NCI-H524 treated with DMSO at 0.1 percent for 48 hours (cell line): ENCODE data around the gene SLC22A3.
"Not testable (repeated sequence)": the region's sequence is repeated elsewhere in the genome, so short reads cannot be mapped to it uniquely, and the experiment has no call there.

Experiments
- DNase-seq: peaks from one replicate; lab custom pipeline; 2025; lab: John Stamatoyannopoulos, UW

SLC22A3 gene

DNA sequence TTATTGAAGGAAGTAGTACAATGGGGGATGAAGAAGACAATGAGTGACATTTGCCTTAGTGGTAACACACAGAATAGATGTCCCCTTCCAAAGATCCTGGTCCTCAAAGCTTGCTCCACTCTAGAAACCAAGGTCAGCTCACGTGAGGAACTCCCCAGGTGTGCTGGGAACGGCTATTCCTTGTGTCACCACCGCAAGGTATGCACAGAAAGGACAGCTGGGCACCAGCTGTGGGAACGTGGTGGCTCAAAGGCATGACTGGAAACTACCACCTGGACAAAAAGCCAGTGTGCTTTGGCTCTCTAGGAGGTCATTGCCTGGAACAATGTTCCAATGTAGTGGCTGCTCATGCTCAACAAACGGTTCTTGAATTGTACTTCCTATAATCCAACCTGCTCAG lies 94.0 kb downstream of the SLC22A3 start:
- no peak for DNase-seq

GRCh38 chr6:160445130-160445529 lies 97.0 kb downstream of the SLC22A3 start:
- no peak for DNase-seq

- DNase-seq: no peak
Measured at GRCh38 chr6:160447350-160447749, 99.2 kb downstream of the SLC22A3 start.

GRCh38 chr6:160449787-160450186 lies 101.6 kb downstream of the SLC22A3 start:
- not testable (repeated sequence) for DNase-seq

DNA sequence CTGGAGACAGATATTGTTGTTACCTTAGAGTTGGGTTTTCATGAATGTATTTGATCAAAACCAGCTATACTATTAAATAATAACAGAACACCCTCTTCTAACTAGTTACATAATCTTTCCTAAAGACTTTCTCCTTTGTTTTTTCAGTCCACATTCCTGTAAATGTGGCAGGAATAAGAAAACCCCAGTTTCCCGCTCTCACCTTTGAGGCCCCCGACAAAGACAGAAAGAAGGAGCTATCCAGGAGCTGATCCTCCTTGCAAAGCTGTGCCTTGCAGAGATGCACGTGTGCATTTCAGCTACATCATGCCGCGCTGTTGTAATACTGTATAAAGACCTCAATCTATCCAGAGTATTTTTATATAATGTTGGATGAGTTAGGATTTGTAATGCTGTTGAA lies 102.7 kb downstream of the SLC22A3 start:
- no peak for DNase-seq

DNA sequence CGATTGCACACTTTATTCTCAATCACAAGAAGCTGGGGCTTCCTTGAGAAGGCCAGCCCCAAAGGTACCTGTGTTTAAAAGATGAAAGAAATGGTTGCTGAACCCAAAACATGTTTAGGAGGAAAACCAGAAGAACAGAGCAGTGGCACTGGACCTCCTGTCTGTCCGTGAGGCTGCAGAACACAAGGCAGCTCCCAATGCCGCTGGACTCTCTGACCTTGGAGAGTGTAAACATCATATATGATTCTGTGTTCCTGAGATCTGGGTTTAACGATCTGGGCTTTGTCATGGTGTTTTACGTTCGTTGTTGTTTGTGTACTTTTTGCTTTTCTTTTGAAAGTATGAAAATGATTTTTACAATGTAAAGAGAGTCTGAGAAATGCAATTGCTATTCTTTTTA lies 106.1 kb downstream of the SLC22A3 start:
- DNase-seq: no peak

DNA sequence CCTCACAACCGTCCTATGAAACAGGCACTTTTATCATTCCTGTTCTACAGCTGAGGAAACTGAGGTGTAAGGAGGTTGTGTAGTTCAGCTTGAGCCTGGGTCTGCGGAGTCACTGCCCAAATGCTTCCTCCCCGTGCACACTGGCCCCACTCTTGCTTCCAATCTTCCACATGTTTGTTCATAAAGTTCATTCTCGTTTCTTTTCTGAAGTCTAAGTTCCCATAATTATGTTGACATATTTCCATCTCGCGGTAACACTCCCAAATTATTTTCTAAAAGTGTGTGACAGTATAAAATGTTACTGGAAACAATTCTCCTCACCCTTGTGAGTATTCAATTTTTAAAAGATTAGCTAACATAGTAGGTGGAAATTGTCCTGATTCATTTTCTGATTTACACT lies 106.9 kb downstream of the SLC22A3 start:
- DNase-seq: no peak

- no peak for DNase-seq
Measured at GRCh38 chr6:160455541-160456213, 107.5 kb downstream of the SLC22A3 start.

DNA sequence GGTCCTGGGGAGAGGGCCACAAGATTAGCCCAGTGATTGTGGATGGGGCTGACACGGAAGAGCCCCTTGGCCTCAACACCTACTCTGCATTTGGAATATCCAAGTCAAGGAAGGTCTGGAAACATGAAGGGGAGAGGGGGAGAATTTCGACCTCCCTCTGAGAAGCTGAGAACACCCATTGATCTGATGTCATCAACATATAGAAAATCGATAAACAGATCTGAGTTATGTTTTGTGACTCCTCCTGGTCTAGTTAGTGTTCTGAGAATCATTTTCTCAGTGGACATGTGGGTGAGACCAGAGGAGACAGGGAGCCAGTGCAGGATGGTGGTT lies 108.0 kb downstream of the SLC22A3 start:
- DNase-seq: no peak

GRCh38 chr6:160457823-160458222 lies 109.6 kb downstream of the SLC22A3 start:
- no peak for DNase-seq

DNA sequence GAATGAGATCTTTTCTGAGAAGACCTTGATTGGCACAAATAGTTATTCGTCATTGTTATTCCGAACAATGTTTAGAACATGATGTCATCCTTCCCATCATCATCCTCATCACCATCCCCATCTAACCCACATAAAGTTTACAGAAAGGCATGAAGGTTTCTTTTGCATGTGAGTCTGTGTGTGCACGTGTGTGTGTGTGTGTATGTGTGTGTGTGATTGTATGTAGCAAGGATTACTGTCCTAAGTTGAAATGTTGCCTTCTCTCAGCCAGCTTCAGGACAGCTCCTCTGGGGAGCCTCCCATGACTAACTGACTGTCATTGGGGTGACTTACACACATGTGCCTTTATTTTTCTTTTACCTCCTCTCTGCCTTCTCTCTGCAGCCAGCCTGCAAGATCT lies 113.5 kb downstream of the SLC22A3 start:
- no peak for DNase-seq

- no peak for DNase-seq
Measured at GRCh38 chr6:160462116-160462515, 113.9 kb downstream of the SLC22A3 start.

- DNase-seq: no peak
Measured at GRCh38 chr6:160462551-160463109, 114.5 kb downstream of the SLC22A3 start.

DNA sequence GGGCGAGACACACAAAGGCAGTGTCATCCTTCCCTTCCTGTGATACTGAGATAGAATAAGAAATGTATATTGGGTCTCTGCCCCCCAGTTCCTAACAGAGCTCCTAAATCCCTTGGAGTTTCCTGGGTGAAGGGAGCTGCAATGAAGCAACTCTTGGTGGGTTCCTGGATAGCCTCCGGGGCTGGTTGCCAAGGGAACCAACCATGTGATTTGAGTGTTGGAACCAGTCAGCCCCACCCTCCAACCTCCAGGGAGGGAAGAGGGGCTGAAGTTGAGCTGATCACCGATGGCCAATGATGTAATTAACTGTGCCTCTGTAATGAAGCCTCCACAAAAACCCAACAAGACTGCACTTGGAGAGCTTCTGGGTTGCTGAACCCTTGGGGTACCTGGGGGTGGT lies 116.6 kb downstream of the SLC22A3 start:
- no peak for DNase-seq

DNA sequence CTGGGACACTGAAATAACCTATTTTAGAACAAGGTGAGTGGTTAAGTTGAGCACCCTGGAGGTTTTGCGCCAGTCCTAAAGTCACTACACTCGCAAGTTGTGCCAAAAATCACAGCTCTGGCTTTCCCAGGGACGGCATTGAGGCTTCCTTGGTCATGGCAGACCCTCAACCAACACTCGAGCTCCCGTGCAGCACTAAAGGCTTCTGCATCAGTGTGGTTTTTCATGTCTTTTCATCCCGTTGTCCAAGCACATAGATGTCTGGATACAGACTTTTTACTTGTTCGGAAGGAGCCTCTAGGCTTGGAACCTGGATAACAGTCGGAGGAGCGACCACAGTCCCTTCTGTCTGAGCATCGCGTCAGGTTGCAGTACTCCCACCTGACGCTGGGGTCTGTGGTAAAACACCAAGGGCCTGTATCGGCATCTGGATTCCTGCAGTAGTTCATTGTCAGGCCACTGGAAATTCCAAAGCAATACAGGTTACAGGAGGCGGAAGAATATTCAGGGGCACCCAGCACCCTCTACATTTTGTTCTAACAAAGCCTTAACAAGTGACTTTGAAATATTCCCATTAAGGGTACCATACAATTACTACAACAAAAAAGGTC lies 119.2 kb downstream of the SLC22A3 start:
- not testable (repeated sequence) for DNase-seq

DNA sequence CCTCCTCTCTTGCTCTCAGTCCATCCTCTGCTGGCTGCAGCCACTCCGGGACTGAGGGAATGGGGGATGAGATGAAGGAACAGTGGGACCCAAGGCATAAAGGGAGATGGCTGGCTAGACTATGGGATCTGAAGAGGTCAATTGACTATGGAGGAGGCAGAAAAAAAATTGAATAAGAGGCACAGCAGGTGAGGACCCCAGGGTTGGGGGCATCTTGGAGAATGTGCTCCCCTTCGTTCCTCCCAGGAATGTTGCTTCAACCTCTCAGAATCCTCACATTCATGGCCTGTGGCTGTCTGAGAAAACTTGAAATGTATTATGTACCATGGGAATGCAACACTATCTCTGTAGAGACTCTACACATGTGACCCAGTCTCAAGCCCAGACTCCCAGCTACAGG lies 121.0 kb downstream of the SLC22A3 start:
- DNase-seq: no peak

- not testable (repeated sequence) for DNase-seq
Measured at GRCh38 chr6:160476056-160476455, 127.9 kb downstream of the SLC22A3 start.

- not testable (repeated sequence) for DNase-seq
Measured at GRCh38 chr6:160477072-160477471, 128.9 kb downstream of the SLC22A3 start.

DNA sequence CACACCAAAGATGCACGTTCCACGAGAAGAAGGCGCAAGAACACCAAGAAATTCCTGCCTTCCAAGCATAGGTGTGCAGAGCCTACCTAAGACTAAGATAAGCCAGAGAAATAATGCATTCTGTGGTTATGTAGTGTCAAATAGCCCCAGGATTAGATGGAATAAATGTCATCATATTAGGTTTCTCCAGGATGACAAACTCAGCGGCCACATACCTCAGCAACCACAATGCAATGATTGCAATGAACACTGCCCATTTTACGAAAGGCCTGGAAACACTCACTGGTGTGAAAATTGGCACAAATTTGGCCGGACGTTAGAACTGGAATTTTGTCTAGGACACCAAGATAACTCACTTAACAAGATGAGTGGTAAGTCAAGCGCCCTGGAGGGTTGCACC lies 129.7 kb downstream of the SLC22A3 start:
- no peak for DNase-seq

DNA sequence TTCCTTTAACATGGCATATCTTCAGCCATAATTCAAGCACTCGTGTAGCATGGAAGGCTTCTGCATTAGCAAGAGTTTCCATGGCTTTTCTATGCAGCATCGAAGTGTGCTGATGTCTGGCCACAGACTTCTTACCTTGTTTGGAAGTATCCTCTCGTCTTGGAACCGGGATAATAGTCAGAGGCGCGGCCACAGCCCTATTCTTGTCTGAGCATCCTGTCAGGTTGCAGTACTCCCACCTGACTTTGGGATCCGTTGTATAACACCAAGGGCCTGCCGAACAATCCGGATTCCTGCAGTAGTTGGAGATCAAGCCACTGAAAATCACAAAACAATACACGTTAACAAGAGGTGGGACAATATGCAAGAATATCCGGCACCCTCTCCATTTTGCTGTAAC lies 138.9 kb downstream of the SLC22A3 start:
- no peak for DNase-seq

DNA sequence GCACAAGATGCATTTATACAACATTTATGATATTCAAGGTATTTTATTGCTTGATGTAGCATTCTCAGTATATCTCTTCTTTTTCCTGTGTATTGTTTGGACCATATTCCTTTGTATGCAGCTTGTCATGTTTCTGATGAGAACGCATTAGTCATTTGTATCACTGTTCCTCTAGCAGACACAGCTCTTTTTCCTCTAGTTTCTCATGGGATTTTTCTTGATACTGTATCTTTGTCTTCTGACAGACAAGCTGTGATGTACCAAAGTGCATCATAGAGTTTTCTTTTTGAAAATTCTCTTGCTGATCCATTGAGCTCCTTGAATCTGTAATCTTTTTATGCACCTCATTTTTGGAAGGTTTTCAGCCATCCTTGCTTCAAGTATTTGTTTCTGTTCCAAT lies 140.9 kb downstream of the SLC22A3 start:
- no peak for DNase-seq

- no peak for DNase-seq
Measured at GRCh38 chr6:160494576-160494975, 146.4 kb downstream of the SLC22A3 start.

DNA sequence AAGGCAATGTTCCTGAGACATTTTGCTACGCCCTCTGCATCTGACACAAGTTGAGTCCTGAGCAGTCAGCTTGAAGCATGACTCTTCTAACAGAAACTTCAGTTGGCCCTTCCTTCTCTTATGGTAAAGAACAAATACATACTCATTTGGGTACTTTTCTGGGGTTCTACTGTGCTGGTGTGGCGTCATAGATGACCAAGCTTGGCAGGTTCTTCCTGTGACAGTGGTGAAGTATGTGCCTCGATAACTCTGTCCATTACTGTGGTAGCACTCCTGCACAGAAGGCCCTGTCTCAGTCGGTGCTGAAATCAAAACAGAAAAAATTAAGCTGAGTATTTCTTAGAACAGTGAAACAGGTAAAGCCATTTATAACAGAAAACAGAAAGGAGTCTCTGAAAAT lies 152.5 kb downstream of the SLC22A3 start:
- no peak for DNase-seq
